GM20431 (cell line): ENCODE results near the gene CNTNAP4.

Source experiments
- in situ Hi-C: fragments of 300-500 bp; cut with MseI, MboI; formaldehyde crosslinking; loops from one replicate; pipeline ENCODE4 v1.15.0; 2020; ENCODE audit warnings: low sequenced_read_pairs; ENCODE audit not compliant: unreplicated experiment

Gene CNTNAP4

DNA sequence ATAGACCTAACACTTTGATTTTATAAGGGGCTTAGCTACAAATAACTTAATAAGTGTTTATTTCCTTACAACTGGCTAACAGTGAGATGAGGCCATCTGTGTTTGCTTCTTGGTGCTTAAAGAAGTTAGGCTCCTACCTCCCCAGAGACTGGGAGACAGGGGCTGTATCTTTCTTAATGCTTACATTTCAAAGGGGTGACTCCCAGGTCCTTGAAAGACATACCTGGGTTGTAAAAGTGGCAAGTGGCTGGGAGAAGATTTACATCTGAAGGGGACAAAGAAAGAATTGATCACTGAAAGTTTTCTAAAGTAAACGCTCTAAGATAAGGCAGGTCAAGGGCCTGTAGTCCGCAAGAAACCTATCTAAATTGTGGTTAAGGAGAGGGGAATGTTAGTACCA is 196.8 kb downstream of the CNTNAP4 start:
- in situ Hi-C loops, result no loop called here

DNA sequence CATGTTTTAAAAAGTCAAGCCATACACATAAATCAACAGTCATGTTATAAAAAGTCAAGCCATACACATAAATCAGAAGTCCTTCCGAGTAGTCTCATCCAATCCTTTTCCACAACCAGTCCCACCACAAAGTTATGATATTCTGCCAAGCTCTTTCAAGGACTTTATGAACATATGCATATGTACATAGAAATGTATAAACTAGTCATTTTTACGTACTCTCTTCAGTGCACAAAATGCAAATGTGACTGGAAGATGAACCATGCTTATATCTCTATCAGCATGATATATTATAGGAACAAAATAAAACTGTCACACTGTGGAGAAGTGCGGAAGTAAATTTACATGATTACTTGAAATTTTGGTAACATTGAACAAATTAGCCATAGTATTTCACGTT is 200.9 kb downstream of the CNTNAP4 start:
- in situ Hi-C loops, result no loop called here

DNA sequence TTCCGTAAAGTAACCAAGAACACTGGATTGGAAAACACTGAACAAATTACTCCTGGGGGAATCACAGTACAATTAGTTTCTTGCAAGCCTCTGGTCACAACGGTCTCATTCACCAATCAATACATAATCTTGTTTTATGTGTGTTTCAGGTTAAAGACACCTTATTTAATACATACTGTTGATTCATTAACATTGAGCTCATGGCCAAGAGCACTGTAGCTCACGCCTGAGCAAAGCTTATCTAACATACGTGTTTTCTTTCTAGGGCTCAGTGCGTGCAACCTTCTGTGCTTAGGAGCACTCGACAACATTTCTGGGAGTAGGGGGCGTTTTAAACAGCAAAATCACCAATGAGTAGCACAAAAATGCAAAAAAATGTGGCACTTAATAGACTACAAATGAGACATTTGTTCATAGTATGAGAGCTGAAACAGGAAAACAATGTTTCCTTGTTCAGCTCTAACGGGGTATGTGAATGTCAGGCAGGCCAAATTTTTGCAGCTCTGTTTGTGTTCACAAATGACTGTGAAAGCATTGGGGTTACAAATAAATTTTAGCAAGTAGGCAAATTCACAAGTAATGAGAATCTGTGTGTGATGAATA is 206.2 kb downstream of the CNTNAP4 start:
- in situ Hi-C loops, result no loop called here

DNA sequence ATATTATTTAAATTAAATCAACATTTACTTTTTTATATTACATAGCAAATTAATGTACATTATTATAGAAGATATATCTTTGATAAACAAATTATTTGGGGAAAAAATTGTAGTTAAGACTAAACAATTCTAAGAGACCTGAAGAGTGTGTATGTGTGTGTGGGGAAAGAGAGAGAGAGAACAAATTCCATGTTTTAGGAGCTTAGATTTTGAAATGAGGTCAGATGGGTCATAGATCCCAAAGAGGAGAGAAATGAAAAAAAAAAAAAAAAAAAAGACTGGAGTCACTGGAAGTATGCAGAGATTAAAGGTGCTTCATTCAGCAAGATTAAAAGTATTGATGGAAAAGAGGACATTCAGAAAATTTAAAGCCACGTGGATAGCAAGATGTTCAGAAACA is 206.8 kb downstream of the CNTNAP4 start:
- in situ Hi-C loops, result no loop called here

DNA sequence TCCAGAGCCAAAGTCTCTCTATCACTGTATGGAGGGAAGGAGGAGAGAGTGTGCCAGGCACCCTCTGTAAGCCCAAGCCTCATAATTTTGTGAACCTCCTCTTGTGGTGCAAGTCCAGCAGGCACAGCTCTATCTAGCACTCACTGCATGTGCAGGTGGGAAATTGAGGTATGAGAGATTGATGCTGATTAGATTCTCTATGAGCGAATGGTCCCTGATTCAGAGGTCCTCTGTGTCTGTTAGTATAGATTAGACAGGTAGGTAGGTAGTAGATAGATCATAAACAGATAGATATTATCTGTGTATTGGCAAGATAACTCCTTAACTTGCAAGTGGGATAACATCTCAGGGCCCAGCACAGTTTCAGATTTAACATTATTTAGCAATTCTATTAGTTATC is 209.5 kb downstream of the CNTNAP4 start:
- in situ Hi-C loops, result no loop called here

DNA sequence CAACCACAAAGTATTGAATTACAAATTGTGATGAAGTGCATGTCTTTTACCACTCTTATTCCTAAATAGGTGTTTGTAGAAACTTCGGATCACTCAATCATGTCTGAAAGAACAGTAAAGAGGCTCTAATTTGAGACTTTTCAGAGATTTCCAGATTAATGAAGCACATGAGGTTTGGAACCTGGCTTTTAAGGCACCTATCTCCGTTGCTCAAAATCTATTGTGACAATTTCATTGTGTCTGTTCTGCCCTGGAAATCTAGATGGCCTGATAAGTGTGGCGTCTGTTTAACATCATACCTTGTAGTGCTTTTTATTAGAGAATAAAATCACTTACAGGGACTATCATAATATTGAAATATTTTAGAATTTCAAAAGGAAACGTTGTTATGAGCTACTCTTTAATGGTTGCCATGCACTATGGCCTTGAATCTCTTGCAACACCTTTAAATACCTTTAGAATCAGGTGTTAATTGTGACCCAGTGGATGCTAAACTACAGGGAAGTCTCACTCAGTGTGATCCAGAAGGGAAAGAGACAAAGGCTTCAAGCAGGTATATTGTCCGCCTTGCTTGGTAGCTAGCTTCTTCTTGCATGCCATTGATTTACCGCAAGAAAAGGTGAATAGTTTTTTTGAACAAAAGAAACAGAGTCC is 210.3 kb downstream of the CNTNAP4 start:
- in situ Hi-C loops, result no loop called here

DNA sequence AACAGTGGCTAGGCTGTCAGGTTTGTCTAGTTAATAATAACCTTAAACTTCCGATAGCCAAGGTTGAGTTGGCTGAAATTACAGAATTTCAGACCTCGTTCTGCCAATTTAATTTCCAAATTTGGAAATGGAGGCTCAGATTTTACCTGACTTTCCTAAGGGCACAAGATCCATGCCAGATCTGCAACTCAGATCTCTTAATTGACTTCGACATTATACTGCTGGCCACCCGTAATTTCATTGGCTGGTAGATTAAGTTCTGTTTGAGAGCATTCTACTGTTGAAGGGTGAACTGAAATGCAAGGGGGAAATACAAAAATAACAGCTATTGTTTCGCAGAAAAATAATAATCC is 210.8 kb downstream of the CNTNAP4 start:
- in situ Hi-C loops, result no loop called here

DNA sequence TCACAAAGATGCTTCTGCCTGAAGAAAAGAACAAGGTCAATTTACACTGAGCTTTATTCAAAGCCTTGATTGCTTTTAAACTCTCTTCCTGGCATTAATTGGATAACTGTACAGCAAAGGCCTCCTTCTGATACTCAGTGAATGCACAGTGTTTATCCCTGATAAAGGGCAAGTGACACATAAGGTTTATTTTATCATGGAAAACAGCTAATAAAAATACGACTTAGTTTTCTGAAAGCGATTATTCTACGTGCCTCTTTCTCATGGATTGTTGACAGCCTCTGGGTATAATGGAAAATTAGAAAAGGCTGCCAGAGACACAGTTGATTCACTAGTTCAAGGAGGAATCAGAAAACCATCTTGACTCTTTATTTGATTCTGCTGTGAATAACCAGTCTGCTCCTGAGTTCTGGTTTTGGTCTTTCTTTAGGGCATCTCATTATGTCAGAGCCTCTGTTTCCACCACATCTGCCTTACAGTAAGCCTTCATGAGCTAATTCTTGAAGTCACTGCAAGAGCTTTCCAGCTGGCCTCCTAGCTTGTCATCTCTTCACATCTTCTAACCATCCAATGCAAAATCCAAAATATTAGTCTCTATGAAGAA is 212.9 kb downstream of the CNTNAP4 start:
- in situ Hi-C loops, result no loop called here

DNA sequence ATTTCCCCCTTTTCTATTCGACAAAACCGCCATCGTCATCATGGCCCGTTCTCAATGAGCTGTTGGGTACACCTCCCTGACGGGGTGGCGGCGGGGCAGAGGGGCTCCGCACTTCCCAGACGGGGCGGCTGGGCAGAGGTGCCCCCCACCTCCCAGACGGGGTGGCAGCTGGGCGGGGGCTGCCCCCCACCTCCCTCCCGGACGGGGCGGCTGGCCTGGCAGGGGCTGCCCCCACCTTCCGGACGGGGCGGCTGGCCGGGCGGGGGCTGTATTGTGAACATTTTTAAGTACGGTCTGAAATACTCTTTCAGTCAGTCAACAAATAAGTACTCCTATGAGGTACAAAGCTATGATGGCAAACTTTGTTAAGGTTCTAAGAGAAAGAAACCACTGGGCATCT is 222.8 kb downstream of the CNTNAP4 start:
- in situ Hi-C loops, result no loop called here

DNA sequence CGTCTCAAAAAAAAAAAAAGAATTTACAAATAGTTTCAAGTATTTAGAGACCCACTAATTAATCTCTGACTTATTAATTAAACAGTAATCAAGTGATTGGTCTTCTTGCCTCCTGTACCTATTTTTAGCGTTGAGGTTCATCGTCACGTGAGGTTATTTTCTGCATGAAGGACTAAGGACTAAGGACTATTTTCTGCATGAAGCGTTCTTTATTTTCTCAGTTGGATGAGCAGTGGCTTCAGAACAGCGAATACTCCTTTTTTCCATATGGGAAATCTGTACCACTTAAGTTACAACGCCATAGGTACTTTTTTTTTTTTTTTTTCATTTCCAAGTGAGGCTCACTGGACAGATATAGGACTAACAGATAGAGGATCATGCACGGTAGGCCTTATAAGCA is 224.9 kb downstream of the CNTNAP4 start:
- in situ Hi-C loops, result no loop called here

DNA sequence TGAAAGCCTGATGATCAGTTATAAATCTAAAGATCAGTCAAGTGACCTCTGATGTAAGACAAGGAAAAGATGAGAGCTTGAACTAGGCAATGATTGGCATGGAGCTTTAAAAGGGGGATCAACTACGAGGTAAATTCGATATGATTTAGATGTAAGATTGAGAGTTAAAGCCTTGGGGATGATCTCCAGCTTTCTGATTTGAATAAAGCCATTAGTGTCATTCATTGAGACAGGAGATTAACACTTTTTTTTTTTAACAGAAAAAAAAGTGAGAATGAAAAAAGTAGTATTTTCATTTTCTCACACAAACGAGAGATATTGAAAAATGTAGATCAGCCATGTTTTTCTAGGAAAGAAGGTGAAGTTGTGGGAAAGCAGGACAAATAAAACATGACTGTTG is 225.4 kb downstream of the CNTNAP4 start:
- in situ Hi-C loops, result no loop called here

DNA sequence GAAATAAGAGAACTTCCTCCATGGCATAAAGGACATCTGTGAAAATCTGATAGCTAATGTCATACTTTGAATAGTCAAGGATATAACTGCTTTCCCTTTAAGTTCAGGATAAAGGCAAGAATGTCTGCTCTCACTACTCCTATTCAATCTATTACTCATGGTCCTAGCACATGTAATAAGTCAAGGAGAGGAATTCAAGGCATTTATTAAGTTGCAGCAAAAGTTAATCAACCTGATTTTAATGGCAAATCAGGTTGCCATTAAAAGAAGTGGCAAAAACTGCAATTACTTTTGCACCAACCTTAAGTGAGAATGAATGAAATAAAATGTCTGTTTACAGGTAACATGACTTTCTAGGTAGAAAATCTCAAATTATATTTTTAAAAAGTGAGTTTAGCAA is 225.9 kb downstream of the CNTNAP4 start:
- in situ Hi-C loops, result no loop called here

DNA sequence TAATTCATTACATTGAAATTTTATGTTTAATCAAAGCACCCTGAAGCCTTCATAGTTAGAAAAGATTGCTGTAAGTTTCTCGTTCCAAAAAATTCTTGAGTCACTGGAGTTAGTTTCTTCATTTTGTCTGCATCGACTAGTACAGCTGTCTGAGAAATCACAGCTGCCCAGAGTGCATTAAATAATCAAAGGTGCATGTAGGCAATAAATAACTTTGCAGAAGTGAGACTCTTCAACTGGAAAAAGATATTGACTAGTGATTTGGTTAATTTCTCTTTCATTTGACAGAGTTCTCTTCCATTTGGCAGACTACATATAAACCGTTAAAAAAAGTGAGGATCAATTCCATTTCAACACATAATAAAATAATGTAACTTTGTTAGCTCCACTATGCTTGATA is 234.0 kb downstream of the CNTNAP4 start:
- in situ Hi-C loops, result no loop called here

DNA sequence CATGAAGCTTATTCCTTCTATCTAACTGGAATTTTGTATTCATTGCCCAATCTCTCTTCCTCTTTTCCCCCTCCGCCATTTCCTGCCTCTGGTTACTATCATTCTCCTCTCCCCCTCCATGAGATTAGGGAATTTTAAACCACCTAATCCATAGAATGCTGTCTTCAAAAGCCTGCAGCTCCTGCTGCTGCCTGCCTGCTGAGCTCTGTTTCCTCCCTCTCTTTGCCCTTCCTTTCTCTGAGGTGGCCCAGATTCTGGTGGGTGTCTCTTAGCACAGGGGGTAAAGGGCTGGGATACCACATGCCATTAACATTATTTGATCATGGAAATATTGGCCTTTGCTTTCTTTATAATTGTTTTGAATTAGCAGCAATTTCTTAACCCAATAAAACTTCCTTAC is 241.6 kb downstream of the CNTNAP4 start:
- in situ Hi-C loops, result no loop called here

DNA sequence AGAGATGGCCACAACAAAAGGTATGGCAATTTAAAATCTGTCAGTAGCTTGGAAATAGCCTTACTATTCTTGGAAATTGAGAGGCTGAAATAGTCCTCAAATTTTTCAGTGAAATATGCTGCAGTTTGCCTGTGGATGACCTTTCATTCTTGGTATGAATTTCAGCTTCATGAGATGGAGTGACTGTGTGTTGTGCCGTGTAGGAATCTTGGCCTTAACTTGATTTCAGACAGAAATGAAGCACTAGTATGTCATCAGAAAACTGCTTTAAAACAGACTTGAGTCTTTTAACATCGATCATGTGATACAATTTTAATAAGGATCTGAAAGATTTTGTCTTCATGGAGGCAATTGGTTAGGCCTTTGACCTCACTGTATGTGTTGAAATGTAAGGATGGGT is 247.2 kb downstream of the CNTNAP4 start:
- in situ Hi-C loops, result no loop called here

DNA sequence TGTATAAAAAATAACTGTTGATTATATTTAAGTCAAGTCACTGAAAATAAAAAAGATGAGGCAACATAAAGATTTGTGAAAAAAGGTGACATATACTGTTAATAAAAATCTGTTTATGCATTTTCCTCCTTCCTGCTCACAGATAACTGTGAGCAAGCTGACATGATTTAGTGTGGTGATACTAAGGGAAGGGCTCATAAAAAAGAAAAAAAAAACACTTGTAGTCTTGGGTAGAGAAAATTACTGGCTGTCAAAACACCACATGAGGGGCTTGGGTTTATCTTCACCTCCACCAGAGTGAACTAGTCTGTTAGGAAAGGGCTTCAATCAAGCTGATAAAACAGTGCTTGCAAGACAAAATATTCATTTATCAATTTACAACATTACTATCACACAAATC is 247.6 kb downstream of the CNTNAP4 start:
- in situ Hi-C loops, result no loop called here

DNA sequence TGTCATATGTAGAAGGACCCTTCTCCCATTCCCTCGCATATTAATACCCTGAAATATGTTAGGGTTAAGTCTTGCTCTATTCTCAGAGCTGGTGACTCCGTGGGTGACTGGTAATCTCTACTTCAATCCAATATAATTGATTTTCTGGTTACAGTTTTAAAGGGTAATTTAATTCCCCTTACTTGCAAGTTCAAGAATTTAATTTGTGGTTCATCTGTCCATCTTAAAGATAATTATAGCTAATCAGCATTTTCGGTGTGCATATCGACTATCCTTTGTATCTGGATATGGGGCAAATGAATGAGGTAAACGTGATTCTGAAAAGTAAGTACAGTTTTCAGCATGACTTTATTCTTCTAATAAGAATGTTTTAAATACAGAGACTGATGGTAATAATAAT is 250.0 kb downstream of the CNTNAP4 start:
- in situ Hi-C loops, result no loop called here

DNA sequence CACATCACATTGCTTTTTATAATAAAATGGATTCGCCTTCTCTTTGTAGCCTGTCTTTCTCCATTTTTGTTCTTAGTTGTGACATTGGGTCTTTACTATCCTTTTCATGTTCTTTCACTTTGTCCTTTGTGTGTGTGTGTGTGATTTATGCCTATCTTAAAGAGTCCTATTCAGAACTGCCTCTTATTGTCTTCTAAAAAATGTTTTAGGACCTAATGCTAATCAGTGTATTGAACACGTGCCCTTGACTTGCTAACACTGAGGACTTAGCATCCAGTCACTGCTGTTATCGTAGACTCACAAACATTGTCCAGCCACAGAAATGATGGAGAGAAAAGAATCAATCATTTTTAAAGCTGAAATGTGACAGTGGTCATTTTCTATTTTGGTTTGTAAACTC is 251.9 kb downstream of the CNTNAP4 start:
- in situ Hi-C loops, result no loop called here

DNA sequence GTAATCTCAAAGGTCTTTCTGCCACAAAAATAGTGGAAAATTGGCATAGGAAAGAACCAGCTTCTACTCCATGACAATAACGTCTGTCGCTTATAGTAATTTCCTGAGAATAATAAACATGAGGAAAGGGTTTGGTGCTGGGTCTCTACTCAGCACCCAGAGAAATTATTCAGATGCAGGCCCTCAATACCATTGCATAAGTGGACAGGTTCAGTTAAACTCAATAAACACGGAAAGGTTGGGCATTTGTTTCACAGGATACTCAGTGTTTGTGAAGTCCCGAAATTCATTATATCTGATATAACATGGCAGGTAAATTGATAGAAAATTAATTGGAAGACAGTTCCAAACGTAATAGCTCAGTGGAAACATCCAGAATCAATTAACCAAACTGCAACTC is 254.0 kb downstream of the CNTNAP4 start:
- in situ Hi-C loops, result no loop called here

DNA sequence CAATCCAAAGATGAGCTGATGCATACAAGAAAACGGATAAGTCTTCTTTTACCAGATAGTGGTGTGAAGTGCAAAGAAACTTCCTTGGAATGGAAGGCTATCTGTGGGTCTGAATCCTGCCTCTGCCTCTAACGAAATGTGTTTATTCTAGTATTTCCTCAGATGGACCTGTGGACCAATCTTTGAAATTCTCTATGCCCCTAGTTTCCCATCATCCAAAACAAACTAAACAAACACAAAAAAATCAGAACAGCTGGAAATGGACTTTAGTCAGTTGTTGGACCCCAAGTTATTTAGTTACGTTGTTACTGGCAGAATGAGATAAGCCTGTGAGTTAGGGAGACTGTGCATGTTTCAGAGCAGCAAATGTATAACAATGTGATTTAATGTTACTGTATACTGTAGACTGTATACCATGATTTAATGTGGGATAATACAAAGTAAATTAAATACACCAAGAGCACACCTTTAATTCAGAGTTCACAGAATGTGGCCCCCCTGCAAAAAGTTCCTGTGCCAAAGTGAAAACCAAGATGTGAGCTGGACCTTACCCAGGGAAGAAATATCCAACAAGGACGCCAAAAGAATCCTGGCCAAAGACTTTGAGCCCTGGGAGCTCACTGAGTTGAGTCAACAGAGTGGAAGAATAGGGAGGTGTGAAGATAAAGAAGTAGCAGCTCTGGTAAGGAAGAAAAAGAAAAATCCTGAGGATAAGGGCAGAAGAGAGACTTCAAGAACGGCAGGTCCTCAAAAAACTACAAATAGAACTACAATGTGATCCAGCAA is 255.2 kb downstream of the CNTNAP4 start:
- in situ Hi-C loops, result no loop called here

DNA sequence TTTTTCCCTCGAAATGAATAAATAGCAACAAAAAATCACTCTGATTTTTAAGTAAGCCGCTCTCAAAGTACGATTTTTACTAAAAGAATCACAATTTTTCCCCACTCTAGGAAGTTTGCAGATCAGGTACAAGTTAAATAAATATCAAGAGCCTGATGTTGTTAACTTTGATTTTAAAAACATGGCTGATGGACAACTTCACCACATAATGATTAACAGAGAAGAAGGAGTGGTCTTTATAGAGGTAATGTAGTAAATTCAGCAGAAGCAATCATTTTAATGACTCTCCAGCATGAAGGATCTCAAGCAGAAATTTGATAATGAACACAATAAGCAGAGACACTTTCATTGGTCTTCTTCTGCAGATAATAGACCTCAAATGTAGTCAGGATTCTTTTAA is 262.4 kb downstream of the CNTNAP4 start:
- in situ Hi-C loops, result no loop called here
